ENCODE results near the gene PFKL.

PFKL gene

DNA sequence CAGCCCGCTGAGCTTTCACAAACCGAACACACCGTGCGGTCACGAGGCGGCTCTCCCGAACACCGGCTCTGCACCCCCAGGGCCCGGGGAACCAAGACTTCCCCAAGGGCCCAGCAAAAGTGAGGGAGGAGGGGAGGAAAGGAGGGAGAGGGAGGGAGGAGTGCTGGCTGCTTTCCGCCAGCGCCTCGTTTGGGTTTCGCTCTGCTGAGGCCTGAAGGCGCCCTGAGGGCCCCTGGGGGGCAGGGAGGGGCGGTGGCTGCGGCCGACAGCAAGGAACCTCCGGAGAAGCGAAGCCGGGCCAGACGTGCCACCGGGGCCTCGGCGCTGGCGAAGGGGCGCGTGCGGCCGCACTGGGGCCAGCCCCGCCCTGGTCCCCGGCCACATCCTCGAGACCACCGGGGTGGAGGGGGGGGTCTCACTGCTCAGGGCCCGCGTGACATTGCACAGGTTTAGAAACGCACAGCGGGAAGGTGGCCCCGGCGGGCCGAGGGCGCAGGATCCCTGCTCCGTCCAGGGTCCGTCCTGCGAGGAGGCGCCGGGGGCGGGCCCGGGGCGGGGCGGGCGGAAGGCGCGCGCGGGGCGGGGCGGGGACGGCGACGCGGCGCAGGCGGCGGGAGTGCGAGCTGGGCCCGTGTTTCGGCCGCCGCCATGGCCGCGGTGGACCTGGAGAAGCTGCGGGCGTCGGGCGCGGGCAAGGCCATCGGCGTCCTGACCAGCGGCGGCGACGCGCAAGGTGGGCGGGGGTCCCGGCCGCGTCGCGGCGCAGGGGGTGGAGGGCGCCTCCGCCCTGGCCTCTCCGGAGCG, at the start of gene PFKL:
Gene PFKL, plus strand, starts transcription at position 596 of the 804 bp plus-strand sequence. Its CDS starts 53 bp downstream, at position 649.
- Histone ChIP-seq H3K27ac (peak within 1 kb of the TSS; percentile 82 to 98 (median 94)), H3K4me3 (peak within 1 kb of the TSS; percentile 76 to 93 (median 90))

DNA sequence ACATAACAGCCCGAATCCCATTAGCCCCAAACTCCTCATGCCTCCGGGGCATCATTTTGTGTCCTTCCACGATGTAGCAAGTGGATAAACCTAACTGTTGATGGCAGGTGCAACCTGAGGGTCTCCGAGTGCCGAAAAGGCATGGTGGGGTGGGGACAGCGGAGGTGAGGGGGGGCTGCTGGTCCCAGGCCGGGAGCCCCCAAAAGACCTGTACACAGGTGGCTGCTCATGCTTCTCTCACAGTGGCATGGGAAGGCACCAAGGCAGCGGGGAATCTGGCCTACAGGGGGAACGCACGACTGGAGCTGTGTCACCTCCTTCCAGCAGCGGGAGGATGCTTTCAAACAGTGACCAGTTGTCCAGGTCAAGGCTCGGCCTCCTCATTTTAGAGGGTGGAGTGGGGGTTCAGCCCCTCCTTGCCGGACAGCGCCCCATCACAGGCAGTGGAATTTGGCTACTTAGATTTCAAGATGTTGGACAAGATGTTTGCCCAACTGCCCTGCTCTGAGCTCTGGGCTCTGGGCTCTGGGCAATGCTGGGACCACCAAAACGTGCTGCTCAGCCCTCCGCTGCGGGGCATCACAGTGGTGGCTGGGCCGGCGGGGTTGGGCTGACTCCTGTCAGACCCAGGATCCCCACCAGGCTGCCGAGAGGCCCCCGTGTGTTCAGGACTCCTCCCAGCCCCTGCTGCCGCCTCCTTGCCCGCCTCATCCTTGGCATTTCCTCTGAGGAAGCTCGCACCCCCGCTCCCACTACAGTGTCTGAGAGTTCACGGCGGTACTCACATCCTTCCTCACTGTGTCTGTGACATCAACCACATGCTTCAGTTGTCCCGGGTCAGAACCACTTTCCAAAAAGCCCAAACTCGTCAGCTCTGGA, 45.8 kb upstream of the PFKL start:
- Histone ChIP-seq H3K27ac (no peak overlapping the region), H3K4me3 (no peak overlapping the region)

DNA sequence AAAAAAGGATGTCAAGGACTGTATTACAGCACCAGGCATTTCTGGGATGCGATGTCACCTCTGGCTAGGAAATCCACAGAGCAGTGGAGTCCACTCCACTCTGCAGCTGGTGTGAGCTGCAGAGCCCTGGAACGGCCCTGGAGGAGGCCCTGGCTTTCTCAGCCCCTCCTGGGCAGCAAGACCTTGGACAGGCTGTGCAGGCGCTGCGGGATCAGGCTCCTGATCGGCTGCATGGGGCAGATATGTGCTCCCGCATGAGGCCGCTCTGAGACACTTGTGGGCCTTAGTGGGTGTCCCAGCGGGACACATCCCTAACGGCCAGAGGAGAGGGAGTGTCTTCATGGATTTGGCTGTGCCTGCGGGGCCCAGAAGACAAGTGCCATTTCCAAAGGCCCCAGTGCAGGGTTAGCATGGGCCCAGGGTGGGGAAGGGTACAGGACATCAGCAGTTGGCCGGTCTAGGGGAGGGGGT, 44.3 kb upstream of the PFKL start:
- H3K27ac ChIP-seq = no peak overlapping the region
- H3K4me3 ChIP-seq = no peak overlapping the region

DNA sequence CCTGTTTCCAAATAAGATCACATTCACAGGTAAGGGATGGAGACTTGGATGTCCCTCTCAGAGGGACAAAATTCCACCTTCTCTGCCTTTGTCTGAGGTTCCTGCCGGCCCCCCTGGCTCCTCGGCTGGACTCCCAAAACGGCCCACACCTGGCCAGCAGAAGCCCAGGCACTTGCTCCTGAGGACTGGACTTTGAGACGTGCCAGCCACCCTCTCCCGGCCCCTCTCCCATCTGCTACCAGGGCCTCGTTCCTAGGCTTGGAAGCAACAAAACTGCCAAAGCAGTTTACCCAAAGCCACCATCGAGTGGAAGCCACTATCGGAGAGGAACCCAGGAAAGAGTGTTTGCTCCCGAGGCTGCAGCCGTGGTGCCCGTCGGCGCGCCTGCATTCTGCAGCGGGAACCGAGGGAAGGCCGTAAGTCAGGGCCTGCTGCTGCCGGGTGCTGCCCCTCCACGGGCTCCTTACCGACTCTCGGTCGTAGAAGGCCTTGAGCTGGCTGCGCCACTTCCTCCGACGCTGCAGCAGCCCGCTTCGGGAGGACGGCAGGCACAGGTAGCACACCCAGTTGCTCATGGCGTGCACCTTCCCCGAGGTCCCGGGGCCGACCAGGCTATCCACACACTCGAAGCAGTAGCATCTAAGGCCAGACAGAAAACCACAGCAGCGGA, 41.7 kb upstream of the PFKL start:
- Histone ChIP-seq H3K4me3 (no peak overlapping the region), H3K27ac (no peak overlapping the region)

DNA sequence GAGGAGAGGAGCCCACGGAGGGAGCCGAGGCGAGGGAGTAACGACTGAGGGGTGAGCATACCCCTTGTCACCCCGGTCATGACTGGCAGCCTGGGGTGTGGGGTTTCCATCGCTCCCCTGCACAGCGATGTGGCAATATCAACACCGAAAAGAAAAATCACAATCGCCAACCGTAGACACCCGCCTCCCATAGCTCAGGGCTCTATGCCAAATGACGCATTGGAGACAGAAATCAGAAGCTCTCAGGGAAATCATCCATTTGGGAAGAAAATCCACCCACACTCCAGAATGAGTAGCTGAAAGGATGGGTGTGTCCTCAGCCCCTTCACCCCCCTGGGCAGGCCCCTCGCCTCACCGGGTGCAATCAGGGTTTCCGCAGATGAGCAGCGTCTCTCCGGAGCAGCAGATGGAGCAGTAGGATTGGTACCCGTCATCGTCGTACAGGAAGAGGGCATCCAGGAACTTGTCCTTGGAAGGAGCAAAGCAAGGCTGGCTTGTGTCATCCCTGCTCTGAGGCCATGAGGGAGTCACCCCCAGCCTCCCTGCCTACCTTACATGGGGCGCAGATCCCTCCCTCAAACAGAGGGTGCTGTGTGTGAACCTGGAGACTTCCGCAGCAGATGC, 40.7 kb upstream of the PFKL start:
- H3K4me3 ChIP-seq = no peak overlapping the region
- no peak overlapping the region for H3K27ac ChIP-seq

DNA sequence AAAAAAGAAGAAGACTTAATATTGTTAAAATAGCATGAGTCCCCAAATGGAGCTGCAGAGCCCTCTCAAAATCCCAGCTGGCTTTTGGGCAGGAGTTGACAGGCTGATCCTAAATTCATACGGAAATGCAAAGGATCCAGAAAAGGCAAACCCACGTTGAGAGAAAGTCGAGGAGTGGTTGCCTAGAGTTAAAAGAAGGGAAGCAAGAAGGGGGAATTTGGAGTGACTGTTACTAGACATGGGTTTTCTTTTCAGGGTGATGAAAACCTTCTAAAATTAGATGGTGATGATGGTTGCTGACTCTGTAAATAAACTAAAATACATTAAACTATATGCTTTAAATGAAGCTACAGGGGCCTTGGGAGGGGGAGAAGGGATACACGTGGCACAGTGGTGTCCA, 39.8 kb upstream of the PFKL start:
- H3K27ac ChIP-seq = no peak overlapping the region
- no peak overlapping the region for H3K4me3 ChIP-seq

DNA sequence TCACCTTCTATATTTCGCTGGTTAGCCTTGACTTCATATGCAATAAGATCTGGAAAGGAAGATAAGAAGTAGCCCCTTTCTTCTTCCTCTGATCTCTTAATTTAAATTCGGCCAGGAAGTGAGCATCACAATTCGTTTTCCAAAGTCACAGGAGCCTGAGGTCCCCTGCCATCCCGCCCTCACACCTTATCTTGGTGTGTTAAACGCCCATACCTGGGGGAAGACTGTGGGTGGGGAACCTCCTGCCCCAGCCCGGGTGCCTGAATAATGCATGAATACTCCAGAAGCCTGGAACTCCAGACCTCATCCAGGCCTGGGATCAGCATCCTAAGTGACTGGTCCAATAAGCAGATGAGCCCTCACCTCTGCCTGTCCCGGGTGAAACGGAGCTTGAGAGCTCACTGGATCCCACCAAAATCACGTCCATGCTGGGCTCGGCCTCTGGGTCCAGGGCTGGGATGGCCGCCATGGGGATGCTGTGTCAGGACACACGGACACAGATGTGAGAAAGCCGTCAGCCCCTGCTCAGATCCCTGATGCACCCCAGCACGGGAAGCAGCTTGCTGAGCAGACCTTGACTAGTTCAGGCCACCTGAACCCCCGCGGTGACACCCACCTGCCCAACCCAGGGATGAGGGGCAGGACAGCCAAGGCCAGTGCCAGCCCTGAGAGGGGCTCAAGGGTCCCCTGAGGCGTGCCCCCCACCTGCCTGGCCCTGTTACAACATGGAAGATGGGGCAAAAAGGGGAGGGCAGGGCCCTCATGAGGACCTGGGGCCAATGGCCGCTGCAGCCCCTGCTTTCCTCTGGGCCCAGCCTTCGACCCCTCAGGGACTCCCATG, 38.8 kb upstream of the PFKL start:
- Histone ChIP-seq H3K27ac (no peak overlapping the region), H3K4me3 (no peak overlapping the region)

DNA sequence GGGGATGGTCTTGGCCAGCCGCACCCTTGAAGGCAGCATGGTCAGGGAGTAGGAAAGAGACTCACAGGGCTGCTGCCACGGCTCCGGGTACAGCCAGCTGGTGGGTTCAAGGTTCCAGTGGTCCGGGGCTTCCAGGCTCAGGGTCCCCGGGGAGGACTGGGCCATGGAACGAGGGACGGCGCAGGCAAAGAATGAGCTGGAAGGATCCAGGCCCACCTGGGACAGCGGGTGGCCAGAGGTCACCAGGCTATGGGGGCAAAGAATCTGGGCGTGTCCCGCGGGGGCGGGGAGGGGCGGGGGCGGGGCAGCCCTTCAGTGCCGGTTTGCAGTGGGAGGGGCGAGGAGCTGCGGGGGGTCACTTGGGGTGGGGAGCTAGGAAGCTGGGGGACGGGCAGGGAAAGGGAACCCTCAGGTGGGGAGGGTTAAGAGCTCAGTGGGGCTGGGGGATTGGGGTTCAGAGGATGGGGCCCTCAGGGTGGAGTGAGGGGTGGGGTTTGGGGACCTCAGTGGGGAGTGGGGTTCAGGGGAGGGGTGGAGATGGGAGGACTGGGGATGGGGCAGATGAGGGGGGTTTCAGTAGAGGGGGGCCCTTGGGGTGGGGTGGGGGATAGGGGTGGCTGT, 38.1 kb upstream of the PFKL start, which contains the start of gene DNMT3L:
Gene DNMT3L, minus strand, starts transcription at position 223 of the 621 bp plus-strand sequence. CDS start 638 bp downstream, outside the sequence.
- Histone ChIP-seq H3K4me3 (no peak within 1 kb of the TSS), H3K27ac (no peak within 1 kb of the TSS)

DNA sequence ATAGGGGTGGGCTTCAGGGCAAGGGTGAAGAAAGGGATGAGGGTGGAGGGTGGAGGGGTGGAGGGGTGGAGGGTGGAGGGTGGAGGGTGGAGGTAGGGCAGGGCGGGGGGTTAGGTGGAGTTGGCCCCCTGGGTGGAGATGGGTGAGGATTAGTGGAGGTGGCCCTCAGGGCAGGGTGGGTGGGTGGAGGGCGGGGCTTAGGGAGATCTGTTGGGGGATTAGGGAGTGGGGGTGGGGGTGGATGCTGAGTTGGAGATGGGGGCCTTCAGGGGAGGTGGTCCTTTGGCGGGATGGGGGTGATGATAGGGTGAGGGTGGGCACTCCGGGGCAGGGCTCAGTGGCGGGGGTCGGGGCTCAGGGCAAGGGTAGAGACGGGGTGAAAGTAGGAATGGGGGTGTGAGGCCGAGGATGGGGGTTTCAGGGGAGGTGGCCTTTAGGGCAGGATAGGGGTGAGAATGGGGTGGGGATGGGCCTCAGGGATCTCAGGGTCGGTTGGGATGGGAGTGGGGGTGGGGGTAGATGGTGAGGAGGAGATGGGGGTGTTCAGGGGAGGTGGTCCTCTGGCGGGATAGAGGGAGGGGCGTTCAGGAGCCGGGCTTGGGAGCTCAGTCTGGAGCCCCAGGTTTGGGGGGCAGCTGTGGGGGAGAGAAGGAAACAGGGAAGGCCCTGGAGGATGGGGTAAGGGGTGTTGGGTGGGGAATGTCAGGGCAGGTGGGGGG, 37.4 kb upstream of the PFKL start:
- Histone ChIP-seq H3K4me3 (no peak overlapping the region), H3K27ac (no peak overlapping the region)

DNA sequence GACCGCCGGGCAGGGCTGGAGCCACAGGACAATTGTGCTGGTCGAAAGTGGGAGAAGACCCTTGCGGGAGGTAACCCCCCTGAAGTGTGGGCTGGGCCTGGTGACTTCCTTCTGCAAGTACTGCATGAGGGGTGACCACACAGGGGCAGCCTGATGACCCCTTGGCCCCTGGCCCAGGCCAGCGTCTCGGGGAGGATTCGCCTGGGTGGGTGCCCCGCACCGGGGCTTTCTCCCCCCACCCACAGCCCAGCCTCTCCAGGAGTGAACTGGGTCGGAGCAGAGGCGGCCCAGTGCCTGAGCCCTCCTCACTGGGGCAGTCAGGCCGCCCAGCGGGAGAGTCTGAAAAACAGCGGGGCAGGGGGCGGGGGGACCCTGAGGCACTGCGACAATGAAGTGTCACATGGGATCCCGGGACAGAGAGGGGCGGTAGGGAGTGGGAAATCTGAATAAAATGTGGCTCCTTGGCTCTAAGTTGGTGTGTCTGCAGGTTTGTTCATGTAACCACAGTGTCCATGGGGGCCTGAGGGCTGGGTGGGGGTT, 36.6 kb upstream of the PFKL start:
- Histone ChIP-seq H3K4me3 (no peak overlapping the region), H3K27ac (no peak overlapping the region)

DNA sequence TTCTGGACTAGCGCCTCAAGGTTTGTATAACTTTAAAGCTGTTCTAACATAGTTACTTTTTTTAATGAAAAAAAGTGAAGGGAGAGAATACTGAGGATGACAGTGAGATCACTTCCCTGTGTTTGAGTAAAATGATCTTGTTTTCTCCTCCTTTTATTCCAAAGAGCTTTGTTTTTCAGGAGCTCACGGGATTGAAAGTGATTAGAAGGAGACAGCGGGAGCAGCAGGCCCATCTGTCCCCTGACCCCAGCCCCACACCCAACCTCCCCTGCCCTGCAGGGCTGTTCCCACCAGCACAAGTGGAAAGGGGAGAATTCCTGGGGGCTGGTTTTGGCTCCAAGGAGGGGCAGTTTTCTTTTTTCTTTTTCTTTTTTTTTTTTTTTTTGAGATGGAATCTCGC, 36.1 kb upstream of the PFKL start:
- Histone ChIP-seq H3K27ac (no peak overlapping the region), H3K4me3 (no peak overlapping the region)

DNA sequence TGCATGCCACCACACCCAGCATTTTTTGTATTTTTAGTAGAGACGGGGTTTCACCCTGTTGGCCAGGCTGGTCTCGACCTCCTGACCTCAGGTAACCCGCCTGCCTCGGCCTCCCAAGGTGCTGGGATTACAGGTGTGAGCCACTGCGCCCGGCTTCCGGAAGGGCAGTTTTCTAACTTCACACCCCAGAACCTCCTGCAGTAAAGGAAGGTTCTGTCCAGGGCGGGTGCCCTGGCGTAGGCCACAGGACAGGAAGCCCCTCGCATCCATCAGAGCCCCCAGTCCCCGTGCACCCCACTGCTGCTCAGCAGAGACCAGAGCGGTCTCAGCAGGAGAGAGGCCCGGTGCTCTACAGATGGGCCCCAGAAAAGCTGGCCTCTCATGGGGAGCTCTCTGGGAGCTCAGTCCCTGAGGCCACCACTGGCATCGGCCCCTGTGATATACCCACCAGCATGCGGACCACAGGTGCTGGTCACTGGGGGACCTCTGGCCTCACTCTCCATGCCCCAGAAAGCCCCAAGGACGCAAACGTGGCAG, 34.1 kb upstream of the PFKL start:
- H3K27ac ChIP-seq = no peak overlapping the region

DNA sequence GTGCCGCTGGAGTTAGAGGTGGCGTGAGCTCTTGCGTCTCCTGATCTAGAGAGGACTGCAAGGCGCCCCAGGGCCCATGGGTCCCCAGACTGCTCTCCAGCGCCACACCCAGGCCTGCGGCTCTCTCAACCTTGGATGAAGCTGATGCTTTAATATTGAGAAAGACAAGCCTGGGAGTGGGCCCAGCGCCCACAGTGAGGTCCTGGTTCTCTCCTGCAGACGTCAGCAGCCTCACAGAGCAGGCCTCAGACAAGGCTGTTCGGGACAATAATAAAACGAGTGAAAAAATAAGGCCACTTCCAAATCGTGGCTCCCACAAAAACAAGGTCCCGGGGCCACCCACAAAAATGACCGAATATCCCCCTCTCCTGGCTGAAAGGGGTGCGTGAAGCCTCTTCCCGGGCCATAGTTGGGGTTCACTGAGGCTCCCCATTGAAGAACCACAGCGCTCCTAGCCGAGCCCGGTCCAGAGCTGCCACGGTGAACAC, 32.2 kb upstream of the PFKL start:
- H3K4me3 ChIP-seq = no peak overlapping the region

More for the DNA sequence above, 34.1 kb upstream of the PFKL start:
- no peak overlapping the region for H3K4me3 ChIP-seq

DNA sequence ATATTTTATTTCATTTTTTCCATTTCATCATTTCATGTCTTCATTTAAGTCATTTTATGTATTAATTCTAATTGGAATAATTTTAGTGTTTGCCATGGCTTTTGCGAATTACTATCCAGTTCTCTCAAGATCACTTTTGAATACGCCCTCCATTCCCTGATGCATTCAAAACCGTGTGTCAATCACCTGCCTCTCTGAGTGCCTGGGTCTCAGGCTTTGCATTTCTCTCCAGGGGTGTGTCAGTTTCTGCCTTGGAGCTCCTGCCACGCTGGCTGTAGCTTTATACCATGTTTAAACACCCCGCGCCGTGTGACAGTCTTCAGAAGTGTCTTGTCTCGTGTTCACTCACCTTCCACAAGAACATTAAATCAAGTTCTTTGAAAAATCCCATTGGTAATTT, 30.8 kb upstream of the PFKL start:
- Histone ChIP-seq H3K4me3 (no peak overlapping the region), H3K27ac (no peak overlapping the region)

More for the DNA sequence above, 32.2 kb upstream of the PFKL start:
- no peak overlapping the region for H3K27ac ChIP-seq

DNA sequence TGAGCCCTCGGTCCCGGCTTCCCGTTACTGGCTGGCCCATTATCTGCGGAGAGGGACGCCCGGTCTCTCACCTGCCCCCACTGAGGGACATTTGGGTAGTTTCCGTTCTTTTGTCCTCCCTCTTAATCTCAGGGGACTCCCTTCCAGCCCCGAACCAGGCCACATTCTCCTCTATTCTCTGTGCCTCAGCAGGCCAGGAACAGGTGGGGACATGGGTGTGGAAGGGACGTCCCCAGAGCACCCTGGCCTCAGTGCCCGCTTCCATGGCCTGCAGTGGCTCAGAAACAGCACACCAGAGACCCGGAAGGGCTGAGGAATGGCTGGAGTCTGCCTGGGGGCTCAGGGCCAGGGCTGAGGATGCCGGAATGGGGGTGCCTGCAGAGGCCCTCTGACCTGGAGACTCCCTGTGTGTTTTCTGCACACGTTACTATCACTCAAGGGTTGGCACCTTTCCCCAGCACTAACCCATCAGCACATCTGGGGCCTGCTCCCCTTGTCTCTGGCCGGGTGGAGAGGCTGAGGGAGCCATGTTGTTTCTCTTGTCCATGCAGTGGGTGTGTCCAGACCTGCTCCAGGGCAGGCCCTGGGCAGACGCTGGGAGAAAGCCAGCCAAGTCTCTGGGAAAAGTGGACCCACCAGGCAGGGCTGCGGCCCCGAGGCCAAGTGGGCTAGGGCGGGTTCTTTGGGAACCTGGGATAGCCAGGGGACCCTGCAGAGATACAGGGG, 28.1 kb upstream of the PFKL start:
- H3K4me3 ChIP-seq = no peak overlapping the region
- H3K27ac ChIP-seq = no peak overlapping the region

DNA sequence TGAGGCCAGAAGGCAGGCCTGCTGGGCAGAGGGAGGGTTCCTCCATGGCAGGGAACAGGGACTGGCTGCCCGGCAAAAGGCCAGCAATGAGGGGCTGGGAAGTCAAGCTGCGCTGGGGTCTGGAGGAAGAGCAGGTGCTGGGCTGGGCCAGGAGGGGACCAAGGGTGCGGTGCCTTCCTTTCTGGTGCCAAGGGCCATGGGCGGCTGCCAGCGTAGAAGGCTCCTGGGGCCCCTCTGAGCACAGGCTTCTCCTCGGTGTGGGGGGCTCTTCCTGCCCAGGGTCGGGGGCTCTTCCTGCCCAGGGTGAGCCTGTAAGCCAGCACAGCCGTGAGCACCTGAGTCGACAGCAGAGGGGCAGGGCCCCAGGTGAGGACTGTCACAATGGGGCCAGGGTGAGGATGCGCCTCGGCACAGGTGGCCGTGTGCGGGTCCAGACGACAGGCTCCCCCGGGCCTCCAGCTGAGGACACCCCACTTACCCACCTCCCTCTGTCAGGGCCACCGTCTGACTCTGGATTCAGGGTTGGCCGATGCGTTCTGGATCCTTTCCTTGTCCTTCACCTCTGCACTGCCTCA, 27.5 kb upstream of the PFKL start:
- Histone ChIP-seq H3K4me3 (no peak overlapping the region), H3K27ac (no peak overlapping the region)

All from skin epidermis (tissue), 12 donors.